H1 (cell line): ENCODE results near the gene ITIH6. TPM values are rescaled to one million over a fixed set of nuclear protein-coding genes. Genes with fewer than 3 reads are reported as not detected.

Source experiments
- CTCF ChIA-PET: fragments of 300-600 bp; sonication (Branson Sonifier 250); formaldehyde crosslinking; loops from one replicate; lab custom pipeline; 2021; ENCODE audit not compliant: partially characterized antibody; lab: Charles Lee
- POLR2A ChIA-PET: fragments of 300-600 bp; sonication (Branson Sonifier 250); formaldehyde crosslinking; loops from one replicate; lab custom pipeline; 2021; ENCODE audit warnings: inconsistent platforms; ENCODE audit not compliant: partially characterized antibody; lab: Charles Lee
- DNase-seq, 2 experiments: peaks; one replicate each; pipeline versions ENCODE4 v3.0.0 to v3.0.0-alpha.2; 2010 to 2022; ENCODE audit warnings: low spot score in 2 of 2, low read depth in 1 of 2, mixed read lengths in 1 of 2
- FAIRE-seq: peaks from 2 replicates; lab custom pipeline; 2011; peaks lifted over from hg19 to GRCh38; lab: Jason Lieb, UNC
- H2AFZ ChIP-seq: 2 replicates; pipeline ENCODE4 v1.8.1; 2012; ENCODE audit warnings: low read length, inconsistent platforms
- H2AK5ac ChIP-seq: 2 replicates; pipeline ENCODE4 v1.6.1; 2013; ENCODE audit warnings: low read depth, low read length
- H2BK120ac ChIP-seq: replicated peaks from 2 replicates; pipeline ENCODE3; 2013; ENCODE audit warnings: low read depth, low read length, inconsistent platforms
- H2BK12ac ChIP-seq: 2 replicates; pipeline ENCODE4 v1.6.1; 2013; ENCODE audit warnings: low read depth, low read length
- H2BK15ac ChIP-seq: 2 replicates; pipeline ENCODE4 v1.6.1; 2013; ENCODE audit warnings: low read length
- H2BK20ac ChIP-seq: 2 replicates; pipeline ENCODE4 v1.6.1; 2013; ENCODE audit warnings: low read length
- H2BK5ac ChIP-seq: 2 replicates; pipeline ENCODE4 v1.6.1; 2013; ENCODE audit warnings: low read depth, low read length
- H3K14ac ChIP-seq: 2 replicates; pipeline ENCODE4 v1.6.1; 2013; ENCODE audit warnings: inconsistent platforms; ENCODE audit not compliant: insufficient read length
- H3K18ac ChIP-seq: 2 replicates; pipeline ENCODE4 v1.6.1; 2013; ENCODE audit warnings: low read length; ENCODE audit errors: extremely low read depth
- H3K23ac ChIP-seq: 2 replicates; pipeline ENCODE4 v1.6.1; 2013; ENCODE audit warnings: inconsistent platforms; ENCODE audit not compliant: insufficient read length
- H3K23me2 ChIP-seq: 2 replicates; pipeline ENCODE4 v1.6.1; 2013; ENCODE audit warnings: low read depth, low read length
- H3K27ac ChIP-seq: 2 replicates; pipeline ENCODE4 v1.6.1; 2011; ENCODE audit warnings: low read depth, low read length, inconsistent platforms
- H3K27me3 ChIP-seq, 4 experiments: replicated peaks in 1 of 4; 1 replicate in 1 of 4; 2 replicates in 3 of 4; pipeline versions ENCODE4 v1.6.1 to v1.8.1; 2011 to 2013; ENCODE audit warnings: low read length in 3 of 4, mild to moderate bottlenecking in 3 of 4, inconsistent platforms in 2 of 4, mixed read lengths in 2 of 4, moderate library complexity in 1 of 4; ENCODE audit not compliant: control insufficient read depth in 3 of 4, insufficient read depth in 3 of 4; ENCODE audit errors: extremely low read depth in 1 of 4
- H3K36me3 ChIP-seq, 4 experiments: 2 replicates each; pipeline versions ENCODE4 v1.6.1 to v1.8.1; 2011 to 2013; ENCODE audit warnings: mild to moderate bottlenecking in 4 of 4, low read length in 3 of 4, moderate library complexity in 2 of 4, control low read depth in 1 of 4, inconsistent platforms in 1 of 4; ENCODE audit not compliant: insufficient read depth in 4 of 4, control insufficient read depth in 2 of 4
- H3K4ac ChIP-seq: replicated peaks from 2 replicates; pipeline ENCODE3; 2013; ENCODE audit warnings: low read length, low read depth, mixed read lengths, inconsistent platforms; ENCODE audit not compliant: insufficient read length
- H3K4me1 ChIP-seq, 4 experiments: replicated peaks in 1 of 4; 1 replicate in 1 of 4; 2 replicates in 3 of 4; pipeline versions ENCODE4 v1.6.1 to v1.8.1; 2011 to 2013; ENCODE audit warnings: low read length in 3 of 4, inconsistent platforms in 2 of 4, mixed read lengths in 1 of 4; ENCODE audit not compliant: insufficient read depth in 4 of 4, control insufficient read depth in 3 of 4
- H3K4me2 ChIP-seq, 2 experiments: 2 replicates each; pipeline versions ENCODE4 v1.6.1 to v1.8.1; 2011 to 2013; ENCODE audit warnings: low read depth in 2 of 2, low read length in 2 of 2, control low read depth in 1 of 2, inconsistent platforms in 1 of 2, mild to moderate bottlenecking in 1 of 2; ENCODE audit not compliant: insufficient read depth in 1 of 2
- H3K4me3 ChIP-seq, 4 experiments: fragments of 200-600, 300-600 bp in 1 of 4; sonication (generic), shearing (Covaris generic), sonication (Bioruptor Twin) in 1 of 4; 2 replicates each; pipeline versions ENCODE4 v1.5.1 to v1.8.1; 2011 to 2016; ENCODE audit warnings: low read length in 4 of 4, low read depth in 3 of 4, control low read depth in 2 of 4, inconsistent platforms in 2 of 4, mild to moderate bottlenecking in 2 of 4, mixed read lengths in 1 of 4, moderate library complexity in 1 of 4; ENCODE audit not compliant: insufficient read depth in 2 of 4; ENCODE audit errors: extremely low read depth in 1 of 4
- H3K56ac ChIP-seq: replicated peaks from 2 replicates; pipeline ENCODE3; 2013; ENCODE audit warnings: low read depth, mild to moderate bottlenecking, mixed read lengths, low read length, inconsistent platforms; ENCODE audit not compliant: insufficient read length
- H3K79me1 ChIP-seq: 2 replicates; pipeline ENCODE4 v1.6.1; 2013; ENCODE audit warnings: low read depth, low read length, control low read depth
- H3K79me2 ChIP-seq, 2 experiments: 2 replicates each; pipeline versions ENCODE4 v1.6.1 to v1.8.1; 2012 to 2013; ENCODE audit warnings: low read length in 2 of 2, mild to moderate bottlenecking in 2 of 2, inconsistent platforms in 1 of 2; ENCODE audit not compliant: insufficient read depth in 2 of 2, control insufficient read depth in 1 of 2
- H3K9ac ChIP-seq, 4 experiments: replicated peaks in 1 of 4; 1 replicate in 1 of 4; 2 replicates in 3 of 4; pipeline versions ENCODE4 v1.6.1 to v1.8.1; 2011 to 2013; ENCODE audit warnings: low read depth in 3 of 4, low read length in 3 of 4, control low read depth in 2 of 4, mild to moderate bottlenecking in 2 of 4, moderate library complexity in 2 of 4, inconsistent platforms in 1 of 4; ENCODE audit errors: extremely low read depth in 1 of 4
- H3K9me3 ChIP-seq, 2 experiments: 2 replicates each; pipeline versions ENCODE4 v1.6.1 to v1.8.1; 2012 to 2013; ENCODE audit warnings: mild to moderate bottlenecking in 2 of 2, moderate library complexity in 2 of 2, control low read depth in 1 of 2, inconsistent platforms in 1 of 2, low read depth in 1 of 2, low read length in 1 of 2, mixed read lengths in 1 of 2; ENCODE audit not compliant: insufficient read depth in 2 of 2
- H4K20me1 ChIP-seq, 2 experiments: replicated peaks in 1 of 2; 2 replicates each; pipeline versions ENCODE3 to v1.8.1; 2011 to 2013; ENCODE audit warnings: inconsistent platforms in 2 of 2, low read length in 2 of 2, mild to moderate bottlenecking in 1 of 2; ENCODE audit not compliant: insufficient read depth in 2 of 2, control insufficient read depth in 1 of 2
- H4K5ac ChIP-seq: 2 replicates; pipeline ENCODE4 v1.6.1; 2013; ENCODE audit warnings: low read length, low read depth, mixed read lengths, inconsistent platforms; ENCODE audit not compliant: insufficient read length
- H4K8ac ChIP-seq: 2 replicates; pipeline ENCODE4 v1.8.0; 2013; ENCODE audit warnings: mild to moderate bottlenecking, moderate library complexity, low read length, inconsistent platforms; ENCODE audit not compliant: insufficient read depth; ENCODE audit errors: extremely low read depth
- H4K91ac ChIP-seq: replicated peaks from 2 replicates; pipeline ENCODE3; 2013; ENCODE audit warnings: low read length, mixed read lengths, inconsistent platforms; ENCODE audit not compliant: insufficient read length
- ASH2L ChIP-seq: fragments of 200-600, 300-600 bp; sonication (generic); IDR thresholded peaks from one replicate; pipeline ENCODE4 v1.7.1; 2017; ENCODE audit warnings: low read length
- CHD2 ChIP-seq: IDR thresholded peaks from 2 replicates; pipeline ENCODE4 v1.6.1; 2012; ENCODE audit warnings: low read length, improper control_type of control experiment
- KDM4A ChIP-seq: IDR thresholded peaks from one replicate; pipeline ENCODE4 v1.7.1; 2012; ENCODE audit warnings: low read depth, mild to moderate bottlenecking, moderate library complexity, low read length, inconsistent platforms; ENCODE audit not compliant: severe bottlenecking
- NRF1 ChIP-seq: IDR thresholded peaks from 2 replicates; pipeline ENCODE4 v1.6.1; 2011; ENCODE audit warnings: mild to moderate bottlenecking, low read depth, low read length, improper control_type of control experiment
- PHF8 ChIP-seq: fragments of 200-600 bp; sonication (generic); conservative IDR thresholded peaks from 2 replicates; pipeline ENCODE4 v1.7.1; 2012; ENCODE audit warnings: low read depth, mild to moderate bottlenecking, inconsistent platforms, low read length, moderate library complexity
- POLR2A ChIP-seq, 2 experiments: IDR thresholded peaks; 1 replicate in 1 of 2; 2 replicates in 1 of 2; pipeline ENCODE4 v1.6.1; 2011; ENCODE audit warnings: low read depth in 2 of 2, low read length in 2 of 2, mild to moderate bottlenecking in 2 of 2; ENCODE audit errors: control extremely low read depth in 1 of 2
- POLR2AphosphoS5 ChIP-seq: IDR thresholded peaks from 2 replicates; pipeline ENCODE4 v1.6.1; 2011; ENCODE audit warnings: low read depth, low read length
- SIX5 ChIP-seq: IDR thresholded peaks from 2 replicates; pipeline ENCODE4 v1.6.1; 2011; ENCODE audit warnings: mild to moderate bottlenecking, low read depth, low read length
- TAF1 ChIP-seq: IDR thresholded peaks from 2 replicates; pipeline ENCODE4 v1.6.1; 2011; ENCODE audit warnings: mild to moderate bottlenecking, low read depth, low read length
- WGBS, 2 experiments: shearing (Covaris generic) in 1 of 2; methylation state at CpG; one replicate each; pipeline versions ENCODE4 v1.1.6 to v1.1.7; 2013 to 2015; ENCODE audit warnings: low lambda C conversion rate in 2 of 2, mixed read lengths in 2 of 2, inconsistent platforms in 1 of 2, low coverage in 1 of 2, missing lambda C conversion rate in 1 of 2; ENCODE audit not compliant: insufficient replicate concordance in 2 of 2, insufficient coverage in 1 of 2, insufficient read length in 1 of 2; ENCODE audit errors: extremely low coverage in 1 of 2, missing lambda C conversion rate in 1 of 2; 5-methylcytosine and 5-hydroxymethylcytosine counted together
- polyA plus RNA-seq, 7 experiments: library from polyadenylated mRNA; depleted of rRNA in 3 of 7; stranded (reverse) in 5 of 7; unstranded in 2 of 7; fragments of >200 nt in 5 of 7; fragments of 200-250 nt in 2 of 7; gene quantifications; 1 replicate in 5 of 7; 2 replicates in 1 of 7; 4 replicates in 1 of 7; pipeline versions ENCODE4 v1.2.1 to v1.2.3, GENCODE V29; 2011 to 2013; ENCODE audit warnings: missing spikeins in 2 of 7, mixed read lengths in 2 of 7
- total RNA-seq: library from RNA; stranded (reverse); fragmentation: NEBNext Ultra II Directional; extraction: Animal tissue kit (Norgen Biotek cat#: 25700); gene quantifications from 2 replicates; pipeline ENCODE4 v1.2.1, GENCODE V29; 2021
- TF ChIP-seq, protein P1 (sequence below): IDR thresholded peaks from 2 replicates; pipeline ENCODE4 v1.6.1; 2012; ENCODE audit warnings: inconsistent platforms

ITIH6 gene
- total and polyA plus RNA-seq, 2 of the 8 experiments (the other 6 are each of a cell fraction or from before 2014, with no cell fraction given): 0.02 TPM; not detected in 1

- TF ChIP-seq, protein P1, sequence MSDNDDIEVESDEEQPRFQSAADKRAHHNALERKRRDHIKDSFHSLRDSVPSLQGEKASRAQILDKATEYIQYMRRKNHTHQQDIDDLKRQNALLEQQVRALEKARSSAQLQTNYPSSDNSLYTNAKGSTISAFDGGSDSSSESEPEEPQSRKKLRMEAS: no peak
- peak; percentile 10 for TF ChIP-seq KDM4A
- TF ChIP-seq TAF1: 0 out of 2 replicates have a peak, but pooled peaks have one; percentile 51
- TF ChIP-seq POLR2AphosphoS5: 0 out of 2 replicates have a peak, but pooled peaks have one; percentile 53
- TF ChIP-seq NRF1: no peak
- peak; percentile 51 for TF ChIP-seq ASH2L
- no peak for TF ChIP-seq SIX5
- peak; percentile 44; the same call in 1 of the 2 replicates for TF ChIP-seq CHD2
- peak; percentile 78 for TF ChIP-seq PHF8
- peak in 1 of 2 experiments; percentile 64; a peak in 1 of 3 replicates for TF ChIP-seq POLR2A (IDR thresholded peaks at IDR 0.05; ENCODE audit: control extremely low read depth in 1 of 2, low read depth in 2 of 2, low read length in 2 of 2)
- no peaks in the 10 kb centered on the region for H3K79me1 ChIP-seq
- H3K4ac ChIP-seq: no peak overlapping the region
- peak overlapping the region; percentile 66 for H3K14ac ChIP-seq
- peak overlapping the region; percentile 75 for H4K8ac ChIP-seq
- no peak overlapping the region for H2BK20ac ChIP-seq
- peaks cover 0 to 10% (median 1%) of the 10 kb centered on the region in 4 experiments; a peak in 5 of 7 replicates for H3K4me1 ChIP-seq
- H3K9me3 ChIP-seq: no peaks in the 10 kb centered on the region
- no peak overlapping the region for H2BK15ac ChIP-seq
- peaks cover 2% of the 10 kb centered on the region; the same call in 1 of the 2 replicates for H3K23me2 ChIP-seq
- peak overlapping the region; percentile 81 for H2AFZ ChIP-seq
- DNase-seq: peak in 1 of 2 experiments; percentile 80
- H4K91ac ChIP-seq: peak overlapping the region; percentile 75
- peaks cover 0 to 12% of the 10 kb centered on the region in 2 experiments; a peak in 2 of 4 replicates for H3K79me2 ChIP-seq
- H3K4me2 ChIP-seq: peak overlapping the region; percentile 82 to 96
- peak overlapping the region; percentile 81 for H3K27ac ChIP-seq
- H3K56ac ChIP-seq: no peak overlapping the region
- H2BK5ac ChIP-seq: peak overlapping the region; percentile 92
- H3K18ac ChIP-seq: peak overlapping the region; percentile 71
- peak overlapping the region; percentile 64 for H4K5ac ChIP-seq
- no peak overlapping the region for H2BK120ac ChIP-seq
- H4K20me1 ChIP-seq: peaks cover 0 to 5% of the 10 kb centered on the region in 2 experiments
- H2AK5ac ChIP-seq: no peak overlapping the region
- no peak overlapping the region for H3K23ac ChIP-seq
- CTCF ChIA-PET: no interaction called here
- peak overlapping the region in 3 of 4 experiments; percentile 70 to 92 (median 82); a peak in 6 of 7 replicates for H3K9ac ChIP-seq
- H3K36me3 ChIP-seq: peaks cover 11 to 32% (median 21%) of the 10 kb centered on the region in 4 experiments
- peak overlapping the region; percentile 53 to 95 (median 75) for H3K4me3 ChIP-seq
- H2BK12ac ChIP-seq: peak overlapping the region; percentile 71; the same call in 1 of the 2 replicates
- no peak for FAIRE-seq
- no peaks in the 10 kb centered on the region for H3K27me3 ChIP-seq
- POLR2A ChIA-PET: interaction anchor here (0.7 to 2.3 kb wide), 3 partner anchors 9 to 201 kb away, joined by 4 to 11 read pairs (median 8); no protein-coding TSS in a partner anchor
- WGBS, 2 experiments: 0% methylated on average over 2 of the region's 23 CpGs; no CpG with 5 or more reads in 1 of the 2 experiments
Observed at GRCh38 chrX:54808109-54808604, 10.1 kb upstream of the ITIH6 start.
